Dendritic cell treated with granulocyte-macrophage colony-stimulating factor and Interleukin-4, amounts not matched to agents 40 ng/mL and 50 ng/mL, for 4 days (primary cell): ENCODE data around the gene SIGLEC12.

Experiments
- H3K27ac Mint-ChIP-seq: one replicate; pipeline ENCODE4 v1.8.0; 2022; ENCODE audit warnings: mild to moderate bottlenecking, mixed read lengths
- H3K27me3 Mint-ChIP-seq: one replicate; pipeline ENCODE4 v1.8.0; 2022; ENCODE audit warnings: mild to moderate bottlenecking, mixed read lengths
- H3K36me3 Mint-ChIP-seq: one replicate; pipeline ENCODE4 v1.8.0; 2022; ENCODE audit warnings: low read depth, mixed read lengths
- H3K4me1 Mint-ChIP-seq: one replicate; pipeline ENCODE4 v1.8.0; 2022; ENCODE audit warnings: low read depth, mixed read lengths
- H3K4me3 Mint-ChIP-seq: one replicate; pipeline ENCODE4 v1.8.0; 2022; ENCODE audit warnings: mild to moderate bottlenecking, moderate library complexity, mixed read lengths
- H3K9me3 Mint-ChIP-seq: one replicate; pipeline ENCODE4 v1.8.0; 2022; ENCODE audit warnings: mixed read lengths
- intact Hi-C: fragments of 100-400 bp; cut with micrococcal nuclease; formaldehyde crosslinking; loops from one replicate; pipeline ENCODE4 v1.15.0; 2022

The SIGLEC12 gene

DNA sequence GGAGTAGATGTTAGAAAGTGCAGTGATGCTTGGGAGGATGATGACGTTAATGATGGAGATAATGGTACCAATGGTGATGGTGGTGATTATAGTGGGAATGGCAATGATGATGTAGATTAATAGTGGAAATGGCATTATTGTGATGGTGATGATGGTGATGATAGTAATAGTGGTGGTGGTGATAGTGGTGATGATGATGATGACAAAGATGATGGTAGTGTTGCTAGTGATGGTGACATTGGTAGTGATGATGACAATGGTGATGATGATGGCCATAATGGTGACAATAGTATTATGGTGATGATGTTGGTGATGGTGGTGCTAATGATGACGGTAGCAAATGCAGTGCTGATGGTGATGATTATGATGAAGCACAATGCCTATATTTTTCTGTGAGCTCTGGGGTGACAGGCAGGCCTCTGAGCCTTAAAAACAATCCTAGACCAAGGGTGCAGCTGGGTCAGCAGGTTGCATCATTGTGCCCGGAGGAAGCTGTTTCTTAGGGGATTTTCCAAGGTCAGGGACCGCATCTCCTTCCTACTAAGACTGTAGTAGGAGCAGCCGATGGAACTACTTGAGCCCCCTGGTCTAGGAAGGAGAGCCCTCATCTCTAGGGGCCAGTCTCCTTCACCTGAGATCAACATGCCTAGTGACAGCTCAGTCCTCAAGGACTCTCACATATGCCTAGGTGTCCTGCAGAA is 15.5 kb downstream of the SIGLEC12 start:
- Mint-ChIP-seq H3K9me3 (no peaks in the 10 kb centered on the region), H3K4me1 (peaks cover 4% of the 10 kb centered on the region), H3K27me3 (peaks cover 42% of the 10 kb centered on the region), H3K4me3 (no peak overlapping the region), H3K27ac (no peak overlapping the region), H3K36me3 (no peaks in the 10 kb centered on the region)
- intact Hi-C loops = no loop called here

- Mint-ChIP-seq H3K4me1 (no peaks in the 10 kb centered on the region), H3K27ac (no peak overlapping the region), H3K27me3 (peaks cover 77% of the 10 kb centered on the region), H3K36me3 (no peaks in the 10 kb centered on the region), H3K9me3 (no peaks in the 10 kb centered on the region), H3K4me3 (no peak overlapping the region)
- intact Hi-C loops = no loop called here
Measured at GRCh38 chr19:51480590-51480989, 21.0 kb downstream of the SIGLEC12 start.

DNA sequence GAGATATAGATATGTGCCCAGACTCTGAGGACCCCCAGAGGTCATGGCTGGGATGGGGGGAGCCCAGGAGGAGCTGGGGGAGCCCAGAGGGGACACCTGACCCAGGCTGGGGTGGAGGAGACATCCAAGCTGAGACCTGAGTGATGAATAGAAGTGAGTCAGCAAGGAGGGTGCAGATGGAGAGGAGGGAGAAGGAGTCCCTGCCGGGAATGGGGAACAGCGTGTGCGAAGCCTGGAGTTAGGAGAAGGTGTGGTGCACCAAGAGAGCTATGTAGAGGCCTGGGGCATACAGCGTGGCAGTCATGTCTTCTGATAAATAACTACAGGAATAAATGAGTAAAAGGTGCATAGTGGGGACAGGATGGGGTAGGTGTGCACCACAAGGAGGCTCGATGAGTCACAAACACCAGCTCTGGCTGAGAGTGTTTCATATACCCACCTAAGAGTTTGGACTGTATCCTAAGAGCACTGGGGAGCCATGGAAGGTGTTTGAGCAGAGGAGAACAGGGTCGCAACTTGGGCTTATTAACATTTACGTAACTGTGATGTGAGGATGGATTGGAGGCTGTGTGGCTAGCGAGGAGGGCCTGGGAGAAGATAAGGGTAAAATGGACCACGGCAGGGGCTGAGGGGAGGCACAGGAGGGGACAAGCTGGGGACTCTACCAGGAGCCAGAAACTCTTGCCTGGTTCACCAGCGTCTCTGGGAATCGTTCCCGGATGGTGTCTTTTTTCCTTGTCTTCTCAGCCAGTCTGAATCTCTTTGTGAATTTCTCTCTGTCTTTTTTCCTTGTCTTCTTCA is 21.9 kb downstream of the SIGLEC12 start:
- intact Hi-C loops = loop anchor here (10.0 kb wide), 1 partner anchor 355 kb away; no protein-coding TSS in a partner anchor
- H3K4me1 Mint-ChIP-seq = no peaks in the 10 kb centered on the region
- no peaks in the 10 kb centered on the region for H3K36me3 Mint-ChIP-seq
- no peak overlapping the region for H3K27ac Mint-ChIP-seq
- H3K9me3 Mint-ChIP-seq = no peaks in the 10 kb centered on the region
- H3K27me3 Mint-ChIP-seq = peaks cover 68% of the 10 kb centered on the region
- no peak overlapping the region for H3K4me3 Mint-ChIP-seq

GRCh38 chr19:51478381-51479234 is 23.0 kb downstream of the SIGLEC12 start, which contains the start of gene CEACAM18:
TSS of gene CEACAM18 (plus strand) at chr19:51478539.
- no peaks in the 10 kb centered on the region for H3K36me3 Mint-ChIP-seq
- no peak within 1 kb of the TSS for H3K27ac Mint-ChIP-seq
- H3K9me3 Mint-ChIP-seq = no peaks in the 10 kb centered on the region
- H3K4me3 Mint-ChIP-seq = no peak within 1 kb of the TSS
- H3K27me3 Mint-ChIP-seq = peaks cover 62% of the 10 kb centered on the region
- H3K4me1 Mint-ChIP-seq = no peaks in the 10 kb centered on the region
- intact Hi-C loops = loop anchor here (10.0 kb wide), 1 partner anchor 356 kb away; no protein-coding TSS in a partner anchor

- H3K27me3 Mint-ChIP-seq = peaks cover 53% of the 10 kb centered on the region
Measured at GRCh38 chr19:51477344-51477743, 24.3 kb downstream of the SIGLEC12 start.

GRCh38 chr19:51476164-51476563 is 25.4 kb downstream of the SIGLEC12 start:
- intact Hi-C loops = loop anchor here (10.0 kb wide), 1 partner anchor 359 kb away; no protein-coding TSS in a partner anchor
- H3K27ac Mint-ChIP-seq = no peak overlapping the region
- H3K27me3 Mint-ChIP-seq = peaks cover 44% of the 10 kb centered on the region
- H3K4me1 Mint-ChIP-seq = peaks cover 6% of the 10 kb centered on the region
- H3K4me3 Mint-ChIP-seq = no peak overlapping the region
- H3K36me3 Mint-ChIP-seq = no peaks in the 10 kb centered on the region
- H3K9me3 Mint-ChIP-seq = no peaks in the 10 kb centered on the region

More at GRCh38 chr19:51477344-51477743, 24.3 kb downstream of the SIGLEC12 start:
- Mint-ChIP-seq H3K4me3 (no peak overlapping the region), H3K4me1 (peaks cover 6% of the 10 kb centered on the region), H3K9me3 (no peaks in the 10 kb centered on the region), H3K36me3 (no peaks in the 10 kb centered on the region), H3K27ac (no peak overlapping the region)
- intact Hi-C loops = loop anchor here (10.0 kb wide), 1 partner anchor 357 kb away; no protein-coding TSS in a partner anchor

DNA sequence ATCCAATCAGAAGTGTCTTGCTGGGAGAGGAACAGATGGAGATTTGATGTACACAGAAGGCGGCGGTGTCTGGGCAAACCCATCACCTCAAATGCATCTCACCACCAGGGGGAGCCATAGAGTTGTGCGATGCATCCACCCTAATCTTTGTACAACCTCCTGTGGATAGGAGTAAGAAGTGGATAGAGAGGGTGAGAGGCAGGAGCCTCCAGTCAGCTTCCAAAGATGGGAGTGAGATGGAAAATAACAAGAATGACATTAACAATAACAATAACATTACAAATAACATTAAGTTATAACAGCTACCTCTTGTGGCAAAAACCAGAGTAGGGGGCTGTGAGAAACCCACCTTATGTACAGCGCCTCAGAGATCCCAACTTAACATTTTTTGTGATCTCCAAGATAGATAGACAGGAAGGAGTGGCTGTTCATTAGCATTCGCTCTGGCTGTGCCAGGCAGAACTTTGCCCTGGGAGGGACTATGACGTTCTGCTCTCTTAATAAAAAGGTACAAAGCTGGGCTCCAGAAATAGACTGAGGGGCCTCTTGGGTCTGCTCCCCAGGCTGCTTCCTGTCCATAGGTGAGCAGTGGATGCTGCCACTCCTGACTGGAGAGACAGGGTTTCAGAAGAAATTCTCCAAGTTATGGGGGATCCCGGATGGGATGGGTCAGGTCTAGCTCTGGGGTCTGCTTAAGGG is 28.4 kb downstream of the SIGLEC12 start:
- Mint-ChIP-seq H3K27me3 (peaks cover 20% of the 10 kb centered on the region), H3K9me3 (no peaks in the 10 kb centered on the region), H3K36me3 (no peaks in the 10 kb centered on the region), H3K27ac (no peak overlapping the region), H3K4me3 (no peak overlapping the region), H3K4me1 (peaks cover 23% of the 10 kb centered on the region)
- intact Hi-C loops = loop anchor here (1.0 to 10.0 kb wide), 4 partner anchors 42 to 362 kb away; no protein-coding TSS in a partner anchor

GRCh38 chr19:51472607-51473006 is 29.0 kb downstream of the SIGLEC12 start:
- Mint-ChIP-seq H3K4me1 (peaks cover 28% of the 10 kb centered on the region), H3K9me3 (no peaks in the 10 kb centered on the region), H3K27ac (no peak overlapping the region), H3K36me3 (no peaks in the 10 kb centered on the region), H3K27me3 (peaks cover 18% of the 10 kb centered on the region), H3K4me3 (no peak overlapping the region)
- intact Hi-C loops = loop anchor here (1.0 to 10.0 kb wide), 4 partner anchors 43 to 362 kb away; no protein-coding TSS in a partner anchor

GRCh38 chr19:51471527-51471926 is 30.1 kb downstream of the SIGLEC12 start:
- intact Hi-C loops = loop anchor here (5.0 to 10.0 kb wide), 2 partner anchors 136 to 363 kb away; no protein-coding TSS in a partner anchor

GRCh38 chr19:51470966-51471365 is 30.6 kb downstream of the SIGLEC12 start:
- Mint-ChIP-seq H3K36me3 (no peaks in the 10 kb centered on the region), H3K9me3 (no peaks in the 10 kb centered on the region), H3K27me3 (peaks cover 13% of the 10 kb centered on the region), H3K4me1 (peaks cover 44% of the 10 kb centered on the region), H3K4me3 (no peak overlapping the region), H3K27ac (no peak overlapping the region)
- intact Hi-C loops = loop anchor here (5.0 to 10.0 kb wide), 2 partner anchors 136 to 364 kb away; no protein-coding TSS in a partner anchor

More at GRCh38 chr19:51471527-51471926, 30.1 kb downstream of the SIGLEC12 start:
- Mint-ChIP-seq H3K4me3 (no peak overlapping the region), H3K4me1 (peaks cover 39% of the 10 kb centered on the region), H3K9me3 (no peaks in the 10 kb centered on the region), H3K27ac (no peak overlapping the region), H3K27me3 (peaks cover 15% of the 10 kb centered on the region), H3K36me3 (no peaks in the 10 kb centered on the region)

DNA sequence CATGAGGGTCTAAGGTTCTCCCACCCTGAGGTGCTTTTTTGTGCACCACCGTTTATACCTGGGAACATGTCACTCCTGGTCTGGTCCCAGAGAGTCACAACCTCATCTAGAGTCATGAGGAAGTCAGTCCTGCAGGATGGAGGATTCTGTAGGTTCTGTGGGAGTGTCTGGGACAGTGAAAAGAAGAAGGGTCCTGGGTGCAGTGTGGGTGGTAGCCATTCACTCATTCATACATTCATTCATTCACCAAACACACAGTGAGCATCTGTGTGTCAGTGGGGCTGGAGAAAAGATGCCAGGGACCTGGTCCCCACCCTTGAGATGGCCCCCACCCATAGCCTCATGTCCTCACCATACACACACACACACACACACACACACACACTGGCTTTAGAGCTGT is 32.0 kb downstream of the SIGLEC12 start:
- Mint-ChIP-seq H3K27ac (no peak overlapping the region), H3K27me3 (peaks cover 20% of the 10 kb centered on the region), H3K4me1 (peaks cover 49% of the 10 kb centered on the region), H3K9me3 (no peaks in the 10 kb centered on the region), H3K4me3 (no peak overlapping the region), H3K36me3 (no peaks in the 10 kb centered on the region)
- intact Hi-C loops = loop anchor here (5.0 to 10.0 kb wide), 2 partner anchors 138 to 365 kb away; no protein-coding TSS in a partner anchor

GRCh38 chr19:51469162-51469561 is 32.4 kb downstream of the SIGLEC12 start:
- no peaks in the 10 kb centered on the region for H3K9me3 Mint-ChIP-seq
- H3K4me3 Mint-ChIP-seq = no peak overlapping the region
- peaks cover 52% of the 10 kb centered on the region for H3K4me1 Mint-ChIP-seq
- intact Hi-C loops = no loop called here
- no peaks in the 10 kb centered on the region for H3K36me3 Mint-ChIP-seq
- H3K27me3 Mint-ChIP-seq = peaks cover 21% of the 10 kb centered on the region
- no peak overlapping the region for H3K27ac Mint-ChIP-seq

- Mint-ChIP-seq H3K4me1 (peaks cover 56% of the 10 kb centered on the region), H3K36me3 (no peaks in the 10 kb centered on the region), H3K9me3 (no peaks in the 10 kb centered on the region), H3K27ac (no peak overlapping the region), H3K27me3 (peaks cover 22% of the 10 kb centered on the region), H3K4me3 (no peak overlapping the region)
- intact Hi-C loops = no loop called here
Measured at GRCh38 chr19:51468545-51468920, 33.1 kb downstream of the SIGLEC12 start.
